OCI-M1 (cell line): ENCODE measurements around the gene PARN.
"Not testable (repeated sequence)": the region's sequence is repeated elsewhere in the genome, so short reads cannot be mapped to it uniquely, and the experiment has no call there.

ENCODE experiments used
- DNase-seq: peaks from one replicate; lab custom pipeline; 2025; lab: John Stamatoyannopoulos, UW

PARN gene

DNA sequence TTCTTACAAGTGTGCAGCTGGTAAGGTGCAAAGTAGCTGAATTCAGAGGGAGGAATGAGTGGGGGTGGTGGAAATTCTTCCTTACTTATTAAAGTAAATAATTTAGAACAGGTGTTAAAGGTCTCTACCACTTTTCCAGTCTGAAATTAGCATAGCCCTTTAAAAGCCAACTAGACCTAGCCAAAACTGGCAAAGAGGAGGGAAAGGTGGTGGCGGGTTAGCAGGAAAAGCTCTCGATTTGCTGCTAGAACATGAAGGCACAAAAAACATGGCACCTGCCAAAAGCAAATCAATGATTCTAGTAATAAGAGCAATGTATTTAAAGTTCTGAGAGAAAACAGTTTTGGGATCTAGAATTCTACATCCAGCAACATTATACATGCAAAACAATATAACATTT, 157.7 kb downstream of the PARN start:
- DNase-seq: no peak

DNA sequence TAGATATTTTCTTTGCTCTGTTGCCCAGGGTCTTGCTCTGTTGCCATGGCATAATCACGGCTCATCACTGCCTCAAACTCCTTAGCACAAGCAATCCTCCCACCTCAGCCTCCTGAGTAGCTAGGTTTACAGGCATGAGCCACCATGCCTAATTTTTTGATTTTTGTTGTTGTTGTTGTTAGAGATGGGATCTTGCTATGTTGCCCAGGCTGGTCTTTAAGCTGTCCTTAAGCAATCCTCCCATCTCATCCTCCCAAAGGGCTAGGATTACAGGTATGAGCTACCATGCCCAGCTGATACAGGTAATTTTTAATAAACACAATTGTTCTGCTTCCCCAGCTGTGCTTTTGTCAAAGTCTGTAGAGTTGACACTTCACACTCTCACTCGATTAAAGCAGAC, 159.3 kb downstream of the PARN start:
- no peak for DNase-seq

DNA sequence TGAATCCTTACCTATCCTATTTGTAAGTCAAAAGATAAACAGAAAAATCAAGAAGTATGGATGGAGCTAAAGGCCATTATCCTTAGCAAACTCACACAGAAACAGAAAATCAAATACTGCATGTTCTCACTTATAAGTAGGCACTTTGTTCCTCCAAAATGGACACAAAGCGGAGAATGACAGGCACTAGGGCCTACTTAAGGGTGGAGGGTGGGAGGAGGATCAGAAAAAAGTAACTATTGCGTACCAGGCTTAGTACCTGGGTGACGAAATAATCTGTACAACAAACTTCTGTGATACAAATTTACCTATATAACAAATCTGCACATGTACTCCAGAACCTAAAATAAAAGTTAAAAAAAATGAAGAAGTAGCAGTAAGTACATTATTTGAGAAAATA, 164.3 kb downstream of the PARN start:
- DNase-seq: no peak

DNA sequence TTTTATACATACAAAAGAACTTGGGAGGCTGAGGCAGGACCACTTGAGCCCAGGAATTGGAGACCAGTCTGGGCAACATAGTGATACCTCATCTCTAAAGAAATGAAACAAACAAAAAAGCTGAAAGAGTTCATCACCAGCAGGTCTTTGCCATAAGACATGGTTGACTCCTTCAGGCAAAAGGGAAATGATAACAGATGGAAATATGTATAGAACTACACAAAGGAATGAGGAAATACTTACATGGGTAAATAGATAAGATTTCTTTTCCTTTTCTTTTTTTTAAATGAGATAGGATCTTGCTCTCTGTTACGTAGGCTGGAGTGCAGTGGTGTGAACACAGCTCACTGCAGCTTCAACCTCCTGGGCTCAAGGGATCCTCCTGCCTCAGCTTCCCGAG, 165.3 kb downstream of the PARN start:
- no peak for DNase-seq

DNA sequence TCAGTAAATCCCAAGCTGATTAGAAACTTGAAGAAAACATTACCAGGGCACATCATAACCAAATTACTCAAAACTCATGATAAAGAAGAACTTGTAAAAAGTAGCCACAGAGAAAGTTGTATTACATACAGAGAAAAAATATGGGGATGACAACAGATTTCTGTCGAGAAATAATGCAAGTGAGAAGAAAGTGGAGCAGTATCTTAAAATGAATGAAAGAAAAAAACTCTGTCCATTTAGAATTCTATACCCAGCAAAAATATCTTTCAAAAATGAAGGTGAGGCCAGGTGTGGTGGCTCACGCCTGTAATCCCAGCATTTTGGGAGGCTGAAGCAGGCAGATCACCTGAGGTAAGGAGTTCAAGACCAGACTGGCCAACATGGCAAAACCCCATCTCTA, 165.9 kb downstream of the PARN start:
- DNase-seq: no peak

DNA sequence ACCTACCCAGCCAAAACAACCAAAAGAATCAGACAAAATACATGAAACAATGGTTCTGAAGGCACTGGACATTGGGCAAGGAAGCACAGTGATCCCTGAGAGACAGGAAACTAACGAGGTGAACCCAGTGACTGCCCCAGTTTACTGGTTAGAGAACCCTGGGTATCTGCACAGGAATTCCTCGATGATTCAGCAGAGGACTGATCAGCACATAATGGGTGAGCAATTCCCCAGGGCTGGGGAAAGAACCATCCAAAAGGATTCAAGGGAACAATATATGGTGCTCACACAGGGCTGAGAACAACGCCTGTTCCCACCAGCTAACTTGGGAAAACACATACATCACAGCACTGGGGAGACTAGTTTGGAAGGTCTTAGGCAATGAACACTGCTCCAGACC, 167.2 kb downstream of the PARN start:
- no peak for DNase-seq

DNA sequence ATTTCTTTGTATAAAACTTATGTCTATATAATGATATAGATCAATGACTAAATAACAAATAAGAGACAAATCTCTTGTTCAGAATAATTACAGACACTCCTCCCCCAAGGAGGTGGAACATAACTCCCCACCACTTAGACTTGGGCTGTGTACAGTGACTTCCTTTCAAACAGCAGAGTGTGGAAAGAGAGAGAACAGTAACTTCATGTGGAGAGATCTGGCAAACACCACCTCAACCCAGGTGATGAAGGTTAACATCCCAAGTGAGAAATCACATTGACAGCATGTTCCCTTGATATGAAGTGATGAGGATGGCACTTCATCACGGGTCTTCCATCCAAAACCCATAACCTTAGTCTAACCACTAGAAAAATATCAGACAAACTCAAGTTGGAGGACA, 169.3 kb downstream of the PARN start:
- no peak for DNase-seq

DNA sequence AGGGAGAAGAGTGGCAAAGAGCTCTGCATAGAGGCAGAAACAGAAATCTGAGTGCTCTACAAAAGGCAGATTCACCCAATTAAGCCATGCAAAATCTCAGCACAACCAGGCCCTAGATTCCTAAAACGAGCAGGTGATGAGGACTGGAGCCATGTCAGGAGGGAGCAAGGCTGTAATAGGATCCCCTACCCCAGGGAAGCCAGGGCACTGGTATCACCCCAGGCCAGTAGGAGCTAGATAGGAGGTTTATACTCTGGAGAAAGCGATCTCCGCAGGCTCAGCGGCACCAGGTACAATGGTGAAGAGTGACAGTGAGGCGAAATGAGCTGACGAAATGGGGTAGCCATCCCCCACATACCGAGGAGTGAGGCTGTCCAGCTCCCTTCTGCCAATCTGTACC, 171.5 kb downstream of the PARN start:
- no peak for DNase-seq

DNA sequence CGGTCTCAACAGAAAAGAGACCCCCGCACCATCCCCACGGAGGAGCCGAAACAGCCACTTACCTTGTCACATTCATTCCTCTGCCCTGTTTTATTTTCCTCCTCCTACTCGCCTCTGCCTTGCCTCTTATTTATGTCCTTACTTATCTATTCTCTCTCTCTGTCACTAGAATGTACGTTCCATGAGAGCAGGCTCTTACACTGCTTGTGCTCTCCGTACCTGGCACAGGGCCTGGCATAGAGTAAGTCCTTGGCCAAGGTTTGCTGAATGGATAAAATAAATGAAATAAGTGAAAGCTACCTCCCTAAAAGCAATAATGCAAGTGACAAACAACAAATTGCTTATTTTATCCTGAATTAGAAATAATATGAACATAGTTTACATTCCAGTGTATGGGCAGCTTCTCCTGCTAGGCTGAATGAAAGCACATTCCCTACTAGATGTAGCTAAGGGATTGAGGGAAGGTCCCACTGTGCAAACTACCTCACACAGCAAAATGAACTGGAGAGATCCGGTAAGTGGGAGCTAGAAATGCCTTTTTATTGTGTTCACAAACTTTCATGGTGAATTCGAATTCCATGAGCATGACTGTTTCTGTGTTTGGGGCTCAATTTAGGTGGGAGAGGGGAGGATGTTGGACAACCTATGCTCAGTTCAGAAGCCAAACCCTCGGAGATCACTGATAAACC, 173.1 kb downstream of the PARN start:
- no peak for DNase-seq

DNA sequence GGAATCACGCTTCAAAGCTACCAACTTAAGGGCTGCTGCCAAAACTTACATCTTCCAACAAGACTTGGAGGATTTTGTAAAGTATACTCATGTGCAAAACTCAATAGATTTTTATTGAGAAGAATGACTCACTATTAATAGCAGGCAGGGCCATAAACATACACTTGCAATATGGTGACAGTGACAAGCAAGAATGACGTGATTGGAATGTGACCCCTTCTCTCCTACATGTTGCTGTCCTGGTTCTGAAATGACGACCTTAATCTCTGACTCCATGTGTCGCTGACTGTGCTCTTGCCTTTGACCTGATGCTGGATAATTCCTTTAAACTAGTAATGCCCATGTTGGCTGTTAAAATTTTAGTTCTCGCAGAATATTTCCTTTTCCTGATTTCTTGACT, 174.5 kb downstream of the PARN start:
- no peak for DNase-seq

DNA sequence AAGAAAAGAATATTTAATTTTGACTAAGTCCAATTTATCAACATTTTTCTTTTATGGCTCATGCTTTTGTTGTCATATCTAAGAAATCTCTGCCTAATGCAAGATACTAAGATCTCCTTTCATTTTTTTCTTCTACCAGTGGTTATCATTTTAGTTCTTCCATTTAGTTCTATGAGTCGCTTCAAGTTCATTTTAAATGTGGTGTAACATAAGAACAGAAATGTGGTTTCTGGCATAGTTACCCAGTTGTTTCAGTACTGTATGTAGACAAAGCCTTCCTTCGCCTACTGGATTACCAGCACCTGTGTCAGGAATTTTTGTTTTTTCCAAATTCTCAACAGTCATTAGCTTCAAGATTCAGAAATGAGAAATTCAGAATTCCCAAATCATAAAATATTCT, 175.7 kb downstream of the PARN start:
- no peak for DNase-seq

DNA sequence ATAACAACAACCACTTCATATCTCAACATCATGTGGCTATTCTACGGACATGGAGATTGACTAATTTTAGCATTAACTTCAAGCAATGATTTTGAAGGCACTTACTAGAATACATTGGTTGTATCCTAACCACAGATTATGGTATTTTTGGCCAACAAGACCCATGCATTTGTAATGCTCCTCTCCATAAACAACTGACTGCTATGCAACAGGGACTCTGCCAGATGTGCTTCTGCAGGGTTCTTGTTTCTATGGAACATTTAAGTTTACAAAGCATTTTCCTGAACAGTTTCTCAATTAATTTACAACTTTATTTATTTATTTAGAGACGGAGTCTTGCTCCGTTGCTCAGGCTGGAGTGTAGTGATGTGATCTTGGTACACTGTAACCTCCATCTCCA, 178.0 kb downstream of the PARN start:
- no peak for DNase-seq

DNA sequence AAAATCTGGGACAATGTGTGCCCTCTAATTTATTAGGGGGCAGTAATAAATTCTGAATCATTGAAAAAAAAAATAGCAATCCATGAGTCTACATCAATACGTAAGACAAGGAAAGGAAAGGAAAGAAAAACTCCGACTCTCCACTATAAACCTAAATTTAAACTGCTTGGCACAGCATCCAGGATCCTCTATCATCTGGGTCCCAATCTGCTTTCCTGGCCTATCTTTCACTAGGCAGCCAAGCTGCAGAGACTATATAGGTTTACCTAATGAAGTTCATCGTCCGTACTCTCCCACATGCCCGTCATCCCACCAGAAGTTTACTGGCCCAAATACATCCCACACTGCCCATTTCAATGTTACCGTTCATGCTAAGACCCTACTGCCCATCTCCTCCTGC, 179.2 kb downstream of the PARN start:
- no peak for DNase-seq

DNA sequence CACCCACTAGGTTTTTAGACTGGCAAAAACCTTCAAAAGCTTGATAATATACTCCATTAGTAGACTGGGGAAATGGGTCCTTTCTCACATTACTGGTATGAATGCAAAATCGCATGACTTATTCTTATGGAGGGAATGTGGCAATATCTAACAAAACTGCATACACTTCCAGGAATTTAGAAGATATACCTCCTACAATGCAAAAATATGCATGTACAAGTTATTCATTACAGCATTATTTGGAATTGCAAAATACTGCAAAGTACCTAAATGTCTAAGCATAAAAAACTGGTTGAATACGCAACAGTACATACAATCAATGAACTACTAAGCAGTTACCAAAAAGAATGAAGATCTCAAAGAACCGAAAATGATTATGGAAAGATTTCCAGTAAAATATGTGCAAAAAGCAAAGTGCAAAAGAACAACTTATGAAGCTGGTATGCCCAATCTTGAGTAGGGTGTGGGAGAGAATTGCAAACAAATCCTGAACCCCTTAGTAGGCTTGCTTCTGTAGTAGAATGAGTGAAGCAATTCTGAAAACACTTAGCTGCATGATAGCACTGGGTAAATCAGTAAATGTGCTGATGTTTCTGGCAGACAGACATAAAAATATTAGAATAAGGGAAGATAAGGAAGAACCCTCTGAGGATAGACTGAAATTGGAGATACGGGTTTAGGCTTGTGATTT, 180.1 kb downstream of the PARN start:
- DNase-seq: no peak

DNA sequence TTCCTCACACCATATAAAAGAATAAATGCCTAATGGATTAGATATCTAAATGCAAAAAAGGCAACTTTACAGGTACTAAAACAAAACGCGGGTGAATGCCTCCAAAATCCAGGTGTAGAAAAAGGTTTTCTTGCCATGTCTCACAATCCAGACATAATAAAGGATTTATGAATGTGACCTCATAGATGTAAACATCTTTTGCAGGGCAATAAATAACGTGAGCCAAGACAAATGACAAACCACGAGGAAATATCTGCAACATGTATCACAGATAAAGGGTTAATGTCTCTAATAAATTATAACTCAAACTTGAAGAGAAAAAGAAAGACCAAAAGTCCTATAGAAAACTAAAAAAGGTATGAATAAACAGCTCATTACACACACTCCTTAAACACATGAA, 180.7 kb downstream of the PARN start:
- DNase-seq: no peak

DNA sequence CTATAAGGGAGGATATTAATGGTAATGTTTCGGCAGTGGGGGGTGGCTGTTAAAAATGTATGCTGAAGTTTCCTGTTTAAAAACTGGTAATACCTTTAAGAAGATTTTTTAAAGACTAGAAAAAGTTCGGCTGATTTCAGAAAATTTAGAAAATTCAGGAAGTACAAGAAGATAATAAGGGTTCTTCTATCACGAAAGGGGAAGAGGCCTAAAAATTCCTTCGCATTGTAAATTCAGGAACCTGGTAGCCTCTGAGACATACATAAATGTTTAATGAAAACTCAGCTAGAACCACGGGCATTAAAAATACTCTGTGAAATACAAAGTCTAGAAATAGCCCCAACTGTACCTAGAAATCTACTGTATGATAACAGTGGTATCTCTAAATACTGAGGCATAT, 181.2 kb downstream of the PARN start:
- no peak for DNase-seq

DNA sequence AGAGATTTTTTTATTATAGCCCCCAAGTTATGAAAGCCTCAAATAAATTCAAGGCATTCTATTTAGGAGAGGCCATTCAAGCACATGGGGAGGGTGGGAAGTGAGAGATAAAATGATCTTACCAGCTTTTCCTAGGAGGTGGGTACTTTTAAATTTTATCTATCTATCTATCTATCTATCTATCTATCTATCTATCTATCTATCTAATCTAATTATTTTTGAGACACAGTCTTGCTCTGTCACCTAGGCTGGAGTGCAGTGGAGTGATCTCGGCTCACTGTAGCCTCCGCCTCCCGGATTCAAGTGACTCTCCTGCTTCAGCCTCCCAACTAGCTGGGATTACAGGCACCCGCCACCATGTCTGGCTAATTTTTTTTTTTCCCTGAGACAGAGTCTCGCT, 182.3 kb downstream of the PARN start:
- no peak for DNase-seq

DNA sequence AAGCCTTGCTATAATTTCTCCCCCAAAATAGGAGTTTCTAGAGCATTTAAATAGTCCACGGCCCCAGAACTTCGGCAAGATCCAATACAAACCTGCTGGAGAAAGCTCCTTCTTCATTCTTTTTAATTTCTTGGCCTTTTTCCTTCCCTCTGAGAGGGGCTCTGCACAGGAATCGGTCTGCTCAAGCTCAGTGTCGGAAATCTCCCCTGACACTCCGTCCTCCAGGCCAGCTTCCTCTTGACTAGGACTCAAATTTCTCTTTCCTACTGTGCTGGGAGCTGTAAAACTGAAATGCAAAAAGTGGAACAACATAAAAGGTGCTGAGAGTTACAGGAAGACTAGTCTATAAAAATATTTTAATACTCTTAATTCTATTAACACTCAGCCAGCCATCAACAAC, 183.3 kb downstream of the PARN start:
- DNase-seq: no peak

DNA sequence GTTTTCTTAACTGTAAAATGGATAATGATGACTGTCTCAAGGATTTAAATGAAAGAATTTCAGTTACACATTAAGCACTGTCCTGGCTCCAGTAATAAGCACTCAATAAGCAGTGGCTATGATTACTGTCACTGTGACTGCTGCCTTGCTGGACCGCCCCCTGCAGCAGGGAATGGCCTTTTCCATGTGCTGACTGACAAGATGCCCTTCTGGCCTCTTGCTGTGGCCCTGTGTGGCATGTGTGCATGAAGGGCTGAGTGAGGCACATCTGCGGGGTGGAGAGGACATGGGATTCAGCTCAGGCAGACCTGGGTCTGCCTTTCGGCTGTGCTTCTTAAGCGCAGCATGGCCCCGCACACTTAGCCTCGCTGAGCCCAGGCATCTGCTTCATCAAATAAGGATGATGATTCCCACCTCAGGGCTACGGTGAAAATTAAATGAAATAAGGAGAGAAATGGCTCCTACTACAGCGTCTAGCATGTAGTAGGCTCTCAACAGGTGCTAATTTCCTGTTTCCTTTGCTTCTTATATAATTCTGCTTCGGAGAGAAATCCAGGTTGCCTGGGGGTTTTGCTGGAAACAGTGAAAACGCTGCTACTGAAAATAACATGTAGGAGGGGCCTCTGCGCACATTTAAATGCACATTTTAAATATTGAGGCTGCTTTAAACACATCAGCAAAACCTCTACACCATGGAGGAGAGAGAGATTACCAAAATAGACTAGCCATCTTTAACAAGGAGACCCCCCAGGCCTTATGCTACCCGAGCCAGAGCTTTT, 183.9 kb downstream of the PARN start:
- no peak for DNase-seq

DNA sequence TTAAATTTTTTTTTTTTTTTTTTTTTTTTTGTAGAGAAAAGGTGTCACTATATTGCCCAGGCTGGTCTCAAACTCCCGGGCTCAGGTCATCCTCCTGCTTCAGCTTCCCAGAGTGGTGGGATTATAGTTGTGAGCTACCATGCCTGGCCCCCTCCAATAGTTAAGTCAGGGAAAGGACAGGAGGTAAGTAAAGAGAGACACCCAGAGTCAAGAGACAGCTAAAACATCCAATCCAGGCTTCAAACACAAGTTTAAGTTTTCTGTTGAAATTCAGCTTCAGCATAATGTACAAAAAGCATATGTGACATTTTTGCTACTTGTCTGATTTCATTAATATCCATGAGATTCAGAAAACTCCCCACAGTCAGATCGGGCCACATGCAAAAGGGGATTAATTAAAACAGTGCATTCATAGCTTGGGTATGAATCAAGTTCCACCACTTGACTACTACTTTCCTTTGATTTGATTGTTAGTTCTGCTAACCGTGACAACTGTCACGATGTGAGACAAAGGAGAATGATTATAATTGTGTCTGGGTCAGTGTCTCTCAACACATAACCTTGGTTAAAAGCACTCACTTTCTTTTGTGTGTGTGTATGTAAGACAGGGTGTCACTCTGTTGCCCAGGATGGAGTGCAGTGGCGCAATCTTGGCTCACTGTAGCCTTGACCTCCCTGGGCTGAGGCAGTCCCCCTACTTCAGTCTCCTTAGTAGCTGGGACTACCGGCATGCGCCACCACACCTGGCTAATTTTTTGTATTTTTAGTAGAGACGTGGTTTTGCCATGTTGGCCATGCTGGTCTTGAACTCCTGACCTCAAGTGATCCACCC, 184.9 kb downstream of the PARN start:
- no peak for DNase-seq

DNA sequence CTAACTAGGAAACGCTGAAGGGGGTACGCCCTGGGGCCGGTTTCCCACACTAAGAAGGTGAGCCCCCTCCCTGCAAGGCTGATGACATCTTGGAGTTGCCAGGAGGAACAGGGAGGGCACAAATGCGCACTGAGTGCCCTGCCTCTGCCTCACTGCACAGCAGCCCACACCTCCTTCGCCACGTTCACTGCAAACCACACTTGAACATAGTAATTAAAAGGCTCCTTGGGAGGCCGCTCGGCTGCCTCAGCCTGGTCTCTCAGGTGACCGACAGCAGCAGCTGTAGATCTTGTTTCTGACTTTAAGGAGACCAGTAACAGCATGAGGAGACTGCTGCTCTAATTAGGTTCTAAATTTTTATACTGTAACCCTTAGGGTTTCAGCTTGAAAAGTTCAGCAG, 188.5 kb downstream of the PARN start:
- DNase-seq: not testable (repeated sequence)

DNA sequence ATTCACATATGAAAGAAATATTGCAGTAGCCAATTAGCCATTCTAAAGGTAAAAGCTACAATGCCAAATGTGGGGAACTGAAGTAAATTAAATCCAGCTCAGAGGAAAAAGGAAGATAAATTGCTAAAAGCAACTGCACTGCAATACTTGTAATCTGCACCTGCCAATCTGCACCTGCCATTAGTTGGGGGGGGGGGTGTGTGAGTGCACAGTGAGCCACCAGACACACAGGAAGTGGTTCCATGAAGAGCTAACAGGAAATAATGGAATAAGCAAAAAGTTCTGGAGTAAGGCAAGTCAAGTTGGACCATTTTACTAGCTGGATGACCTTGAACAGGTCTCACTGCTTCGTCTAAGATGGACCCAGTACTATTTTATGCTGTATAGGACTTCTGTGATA, 191.8 kb downstream of the PARN start:
- DNase-seq: no peak
